GM12878 (cell line): ENCODE measurements around the gene MLKL. TPM values are rescaled to one million over a fixed set of nuclear protein-coding genes. Genes with fewer than 3 reads are reported as not detected.

Experiments used
- ATAC-seq: fragments of 200-7000 bp; cut with Tn5 transposase; 3 replicates; pipeline ENCODE4 v1.9.1; 2020; ENCODE audit warnings: mild to moderate bottlenecking, moderate library complexity
- BruUV-seq: library from RNA; stranded (reverse); fragments of 400-500 nt; replicated peaks from 2 replicates; lab custom pipeline; 2021; lab: Mats Ljungman, UMichigan
- CTCF ChIA-PET: fragments of 300-600 bp; sonication (Branson Sonifier 250); formaldehyde crosslinking; extraction: SDS; loops from one replicate; lab custom pipeline; 2021; ENCODE audit warnings: inconsistent platforms; lab: Yijun Ruan, JAX
- POLR2A ChIA-PET: fragments of 350-600 bp; formaldehyde crosslinking; extraction: SDS; loops from one replicate; lab custom pipeline; 2021; ENCODE audit warnings: inconsistent platforms; lab: Charles Lee
- RAD21 ChIA-PET: fragments of 300-600 bp; sonication (Branson Sonifier 250); formaldehyde crosslinking; loops from one replicate; lab custom pipeline; 2023; ENCODE audit warnings: antibody characterized with exemption; ENCODE audit not compliant: unreplicated experiment; lab: Charles Lee
- SMC1A ChIA-PET: fragments of 300-600 bp; sonication (Branson Sonifier 250); formaldehyde crosslinking; loops from one replicate; lab custom pipeline; 2023; ENCODE audit not compliant: unreplicated experiment, uncharacterized antibody; lab: Charles Lee
- DNase-seq: peaks from one replicate; pipeline ENCODE4 v3.0.0-alpha.2; 2011; ENCODE audit warnings: low read depth, low spot score
- FAIRE-seq: peaks from 3 replicates; lab custom pipeline; 2011; peaks lifted over from hg19 to GRCh38; lab: Jason Lieb, UNC
- H2AFZ ChIP-seq: 2 replicates; pipeline ENCODE4 v1.6.0; 2011; ENCODE audit warnings: low read depth, low read length, control low read depth; ENCODE audit not compliant: control insufficient read depth
- H3K27ac ChIP-seq: 2 replicates; pipeline ENCODE4 v1.5.1; 2011; ENCODE audit warnings: control low read depth; ENCODE audit not compliant: control insufficient read depth, insufficient read depth
- H3K27me3 ChIP-seq, 2 experiments: replicated peaks in 1 of 2; 2 replicates each; pipeline versions ENCODE4 v1.6.0 to v1.6.1; 2011; ENCODE audit warnings: low read length in 1 of 2; ENCODE audit not compliant: control insufficient read depth in 2 of 2, insufficient read depth in 2 of 2
- H3K36me3 ChIP-seq, 2 experiments: 2 replicates each; pipeline ENCODE4 v1.5.1; 2011; ENCODE audit warnings: low read length in 1 of 2; ENCODE audit not compliant: control insufficient read depth in 2 of 2, insufficient read depth in 2 of 2
- H3K4me1 ChIP-seq: 2 replicates; pipeline ENCODE4 v1.6.1; 2011; ENCODE audit warnings: mild to moderate bottlenecking, low read length, moderate library complexity, mixed read lengths; ENCODE audit not compliant: control insufficient read depth, insufficient read depth
- H3K4me2 ChIP-seq: 2 replicates; pipeline ENCODE4 v1.6.0; 2011; ENCODE audit warnings: control low read depth; ENCODE audit not compliant: control insufficient read depth, insufficient read depth
- H3K4me3 ChIP-seq: fragments of 200-600 bp; sonication (generic); 2 replicates; pipeline ENCODE4 v1.5.1; 2016
- H3K79me2 ChIP-seq: 2 replicates; pipeline ENCODE4 v1.6.0; 2011; ENCODE audit warnings: low read length; ENCODE audit not compliant: control insufficient read depth, insufficient read depth
- H3K9ac ChIP-seq: 2 replicates; pipeline ENCODE4 v1.8.0; 2011; ENCODE audit warnings: low read length, control low read depth, mixed read lengths; ENCODE audit not compliant: control insufficient read depth, insufficient read depth
- H3K9me3 ChIP-seq: replicated peaks from 3 replicates; pipeline ENCODE4 v1.5.1; 2011; ENCODE audit warnings: mild to moderate bottlenecking, low read length; ENCODE audit not compliant: control insufficient read depth, insufficient read depth
- H4K20me1 ChIP-seq: 2 replicates; pipeline ENCODE4 v1.6.0; 2011; ENCODE audit not compliant: control insufficient read depth, insufficient read depth
- BRCA1 ChIP-seq: IDR thresholded peaks from 2 replicates; pipeline ENCODE4 v1.6.1; 2011; ENCODE audit warnings: low read depth, low read length, improper control_type of control experiment
- CBX3 ChIP-seq: fragments of 200-600 bp; sonication (generic); IDR thresholded peaks from 2 replicates; pipeline ENCODE4 v1.6.1; 2016; ENCODE audit warnings: low read depth, borderline replicate concordance
- EED ChIP-seq: sonication (generic); IDR thresholded peaks from 2 replicates; pipeline ENCODE4 v1.6.1; 2016; ENCODE audit warnings: antibody characterized with exemption, low read depth
- EGR1 ChIP-seq, 2 experiments: IDR thresholded peaks; 1 replicate in 1 of 2; 2 replicates in 1 of 2; pipeline ENCODE4 v1.6.1; 2011 to 2012; ENCODE audit warnings: low read depth in 2 of 2, low read length in 2 of 2, borderline replicate concordance in 1 of 2, mild to moderate bottlenecking in 1 of 2, moderate library complexity in 1 of 2
- ESRRA ChIP-seq: IDR thresholded peaks from 2 replicates; pipeline ENCODE4 v1.6.1; 2012; ENCODE audit warnings: mild to moderate bottlenecking, low read length, improper control_type of control experiment
- KAT2A ChIP-seq: conservative IDR thresholded peaks from 2 replicates; pipeline ENCODE4 v1.6.1; 2011; ENCODE audit warnings: low read depth, low read length; ENCODE audit not compliant: control insufficient read depth
- POLR2A ChIP-seq: IDR thresholded peaks from 2 replicates; pipeline ENCODE4 v1.6.1; 2011; ENCODE audit warnings: low read depth, mild to moderate bottlenecking, low read length
- POLR2AphosphoS2 ChIP-seq: IDR thresholded peaks from 2 replicates; pipeline ENCODE4 v1.6.1; 2011; ENCODE audit warnings: low read depth, mild to moderate bottlenecking, low read length, improper control_type of control experiment, moderate library complexity
- POLR2AphosphoS5 ChIP-seq: IDR thresholded peaks from 2 replicates; pipeline ENCODE4 v1.6.1; 2011; ENCODE audit warnings: mild to moderate bottlenecking, low read length, inconsistent platforms
- RAD51 ChIP-seq: fragments of 450-650 bp; IDR thresholded peaks from 2 replicates; pipeline ENCODE4 v1.6.1; 2016; ENCODE audit warnings: moderate library complexity, mild to moderate bottlenecking, inconsistent platforms
- SRF ChIP-seq, 2 experiments: IDR thresholded peaks; 2 replicates each; pipeline ENCODE4 v1.6.1; 2011; ENCODE audit warnings: low read depth in 2 of 2, low read length in 2 of 2, mild to moderate bottlenecking in 1 of 2, moderate library complexity in 1 of 2
- SUPT20H ChIP-seq: IDR thresholded peaks from 2 replicates; pipeline ENCODE4 v1.6.1; 2011; ENCODE audit warnings: low read depth, mild to moderate bottlenecking, low read length, moderate library complexity, borderline replicate concordance; ENCODE audit not compliant: control insufficient read depth
- TAF1 ChIP-seq: IDR thresholded peaks from 2 replicates; pipeline ENCODE4 v1.6.1; 2011; ENCODE audit warnings: mild to moderate bottlenecking, low read depth, low read length, borderline replicate concordance
- ZBTB33 ChIP-seq: fragments of 450-650 bp; IDR thresholded peaks from 2 replicates; pipeline ENCODE4 v1.6.1; 2017; ENCODE audit warnings: mild to moderate bottlenecking
- ZNF217 ChIP-seq: fragments of 450-650 bp; IDR thresholded peaks from 2 replicates; pipeline ENCODE4 v1.6.1; 2017; ENCODE audit warnings: antibody characterized with exemption, mild to moderate bottlenecking
- WGBS: methylation state at CpG from one replicate; pipeline ENCODE4 v1.1.6; 2016; ENCODE audit warnings: low lambda C conversion rate; ENCODE audit not compliant: insufficient replicate concordance, insufficient coverage; ENCODE audit errors: missing lambda C conversion rate; 5-methylcytosine and 5-hydroxymethylcytosine counted together
- in situ Hi-C: fragments of 300-500 bp; cut with MboI; formaldehyde crosslinking; loops from 9 replicates; pipeline ENCODE4 v1.14.3; 2018; ENCODE audit warnings: mixed read lengths
- intact Hi-C: fragments of 100-400 bp; cut with micrococcal nuclease; formaldehyde crosslinking; loops from one replicate; pipeline ENCODE4 v1.14.2; 2022; ENCODE audit not compliant: unreplicated experiment
- polyA plus RNA-seq, 11 experiments: library from polyadenylated mRNA; depleted of rRNA in 4 of 11; unstranded in 6 of 11; stranded (reverse) in 5 of 11; fragments of >200 nt; fragmentation: Nextera tagmentation in 4 of 11; fragmentation: Illumina TruSeq in 1 of 11; extraction: Ambion mirVana in 4 of 11; extraction: Trizol in 1 of 11; gene quantifications; 1 replicate in 1 of 11; 2 replicates in 10 of 11; pipeline versions ENCODE4 v1.2.1 to v1.2.3, GENCODE V29; 2011 to 2016; ENCODE audit warnings: inconsistent platforms in 2 of 11, missing spikeins in 2 of 11, low read depth in 1 of 11
- total RNA-seq, 4 experiments: library from RNA; depleted of rRNA in 3 of 4; stranded (reverse); fragments of >200 nt in 3 of 4; fragmentation: Illumina TruSeq in 1 of 4; extraction: Trizol in 1 of 4; gene quantifications; 2 replicates each; pipeline versions ENCODE4 v1.2.1 to v1.2.3, GENCODE V29; 2013 to 2021

MLKL gene
- total and polyA plus RNA-seq, 10 of the 15 experiments (the other 5 are each of a cell fraction or from before 2014, with no cell fraction given): 3.8 to 14.5 (median 11.2) TPM

GRCh38 chr16:74745109-74745615 lies 44.5 kb upstream of the MLKL start:
- Histone ChIP-seq H2AFZ (no peak overlapping the region), H4K20me1 (no peaks in the 10 kb centered on the region), H3K79me2 (no peaks in the 10 kb centered on the region), H3K9ac (no peak overlapping the region), H3K27ac (no peak overlapping the region), H3K36me3 (no peaks in the 10 kb centered on the region), H3K4me3 (no peak overlapping the region), H3K4me1 (peaks cover 7% of the 10 kb centered on the region; the same call in 1 of the 2 replicates), H3K4me2 (no peak overlapping the region), H3K9me3 (no peaks in the 10 kb centered on the region), H3K27me3 (no peaks in the 10 kb centered on the region; a peak in 1 of 4 replicates)
- DNase-seq: no peak
- RAD21 ChIA-PET: no interaction called here
- intact Hi-C loops: no loop called here
- CTCF ChIA-PET: no interaction called here
- ATAC-seq: peak; percentile 21; the same call in 2 of the 3 replicates
- POLR2A ChIA-PET: no interaction called here
- in situ Hi-C loops: no loop called here
- WGBS: 70% methylated on average over 10 of the region's 10 CpGs
- no peak for TF ChIP-seq EGR1 (IDR thresholded peaks at IDR 0.05; ENCODE audit: borderline replicate concordance in 1 of 2, low read depth in 2 of 2, low read length in 2 of 2)
- no peak for TF ChIP-seq EED
- no peak for TF ChIP-seq ZBTB33
- no peak for TF ChIP-seq SRF (IDR thresholded peaks at IDR 0.05; ENCODE audit: low read depth in 2 of 2, low read length in 2 of 2)
- no peak for TF ChIP-seq ESRRA
- TF ChIP-seq POLR2AphosphoS2: no peak
- TF ChIP-seq POLR2AphosphoS5: no peak
- TF ChIP-seq ZNF217: no peak
- no peak for TF ChIP-seq POLR2A
- TF ChIP-seq CBX3: no peak
- no peak for TF ChIP-seq SUPT20H
- no peak for TF ChIP-seq RAD51
- no peak for TF ChIP-seq TAF1
- no peak for TF ChIP-seq KAT2A
- no peak for TF ChIP-seq BRCA1
- no peak for FAIRE-seq
- SMC1A ChIA-PET: no interaction called here
- BruUV-seq: no TSS peak
